Parathyroid adenoma (tissue), 2 donors: ENCODE data around the gene SLC25A28.

ENCODE experiments used
- H2AFZ ChIP-seq: fragments of 300-600 bp; sonication (generic); one replicate; pipeline ENCODE4 v1.7.0; 2017; ENCODE audit warnings: antibody characterized with exemption, mild to moderate bottlenecking
- H3K27ac ChIP-seq: fragments of 300-600 bp; sonication (generic); one replicate; pipeline ENCODE4 v1.7.0; 2017
- H3K27me3 ChIP-seq: fragments of 300-600 bp; sonication (generic); one replicate; pipeline ENCODE4 v1.7.0; 2017; ENCODE audit warnings: low read length; ENCODE audit not compliant: control insufficient read depth, insufficient read depth
- H3K36me3 ChIP-seq: fragments of 300-600 bp; sonication (generic); one replicate; pipeline ENCODE4 v1.7.0; 2017; ENCODE audit warnings: low read length; ENCODE audit not compliant: control insufficient read depth, insufficient read depth
- H3K4me1 ChIP-seq: fragments of 300-600 bp; sonication (generic); one replicate; pipeline ENCODE4 v1.7.0; 2017; ENCODE audit warnings: control low read depth
- H3K4me2 ChIP-seq: fragments of 300-600 bp; sonication (generic); one replicate; pipeline ENCODE4 v1.7.0; 2017; ENCODE audit warnings: low read length
- H3K4me3 ChIP-seq: fragments of 300-600 bp; sonication (generic); one replicate; pipeline ENCODE4 v1.7.0; 2017; ENCODE audit warnings: low read depth, low read length
- H3K79me2 ChIP-seq: fragments of 300-600 bp; sonication (generic); one replicate; pipeline ENCODE4 v1.7.0; 2017; ENCODE audit warnings: control low read depth
- H3K9ac ChIP-seq: fragments of 300-600 bp; sonication (generic); one replicate; pipeline ENCODE4 v1.7.0; 2017; ENCODE audit warnings: mild to moderate bottlenecking
- H3K9me3 ChIP-seq: fragments of 300-600 bp; sonication (generic); one replicate; pipeline ENCODE4 v1.7.0; 2017; ENCODE audit warnings: low read length; ENCODE audit not compliant: control insufficient read depth
- TF ChIP-seq, protein P1 (sequence below): fragments of 300-600 bp; sonication (generic); IDR thresholded peaks from one replicate; pipeline ENCODE4 v1.7.0; 2017; ENCODE audit warnings: antibody characterized with exemption, mild to moderate bottlenecking
- donor health status: primary hyperparathyroidism.

Gene SLC25A28, protein sequence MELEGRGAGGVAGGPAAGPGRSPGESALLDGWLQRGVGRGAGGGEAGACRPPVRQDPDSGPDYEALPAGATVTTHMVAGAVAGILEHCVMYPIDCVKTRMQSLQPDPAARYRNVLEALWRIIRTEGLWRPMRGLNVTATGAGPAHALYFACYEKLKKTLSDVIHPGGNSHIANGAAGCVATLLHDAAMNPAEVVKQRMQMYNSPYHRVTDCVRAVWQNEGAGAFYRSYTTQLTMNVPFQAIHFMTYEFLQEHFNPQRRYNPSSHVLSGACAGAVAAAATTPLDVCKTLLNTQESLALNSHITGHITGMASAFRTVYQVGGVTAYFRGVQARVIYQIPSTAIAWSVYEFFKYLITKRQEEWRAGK

DNA sequence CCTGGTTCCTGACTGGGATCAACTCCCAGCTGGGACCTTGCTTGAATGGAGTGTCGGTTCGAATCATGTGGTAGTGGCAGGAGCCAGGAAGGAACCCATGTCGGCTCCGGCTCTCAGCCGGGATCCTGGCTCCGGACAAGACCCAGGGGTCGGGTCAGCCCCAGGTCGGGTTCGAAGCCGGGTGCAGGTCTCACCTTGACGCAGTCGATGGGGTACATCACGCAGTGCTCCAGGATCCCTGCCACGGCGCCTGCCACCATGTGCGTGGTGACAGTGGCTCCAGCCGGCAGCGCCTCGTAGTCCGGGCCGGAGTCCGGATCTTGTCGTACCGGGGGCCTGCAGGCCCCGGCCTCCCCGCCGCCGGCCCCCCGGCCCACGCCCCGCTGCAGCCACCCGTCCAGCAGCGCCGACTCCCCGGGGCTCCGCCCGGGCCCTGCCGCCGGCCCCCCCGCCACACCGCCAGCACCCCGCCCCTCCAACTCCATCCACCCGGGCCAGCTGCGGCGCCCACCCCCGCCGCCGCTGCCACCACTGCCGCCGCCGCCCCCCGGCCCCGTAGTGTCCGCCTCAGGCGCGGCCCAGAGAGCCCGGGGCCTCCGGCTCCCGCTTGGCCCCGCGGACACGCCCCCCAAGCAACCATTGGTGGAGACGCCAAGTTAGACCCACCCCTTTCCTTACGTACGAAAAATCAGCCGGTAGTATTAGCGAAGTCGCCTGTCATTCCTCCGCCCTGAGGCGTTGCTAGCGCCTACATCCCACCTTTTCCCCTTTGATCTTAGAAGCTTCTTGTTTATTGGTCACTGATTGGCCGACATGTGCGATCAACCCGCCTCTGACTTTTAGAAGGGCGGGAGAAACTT lies at the start of gene SLC25A28:
Gene SLC25A28 (minus strand): TSS at position 589 of the 860 bp plus-strand sequence. CDS start 104 bp downstream, at position 485.
- peak within 1 kb of the TSS; percentile 66 for H3K4me2 ChIP-seq
- peak within 1 kb of the TSS; percentile 67 for H3K9ac ChIP-seq
- no peaks in the 10 kb centered on the region for H3K27me3 ChIP-seq
- H2AFZ ChIP-seq = peak within 1 kb of the TSS; percentile 97
- peak within 1 kb of the TSS; percentile 96 for H3K27ac ChIP-seq
- TF ChIP-seq, protein P1, sequence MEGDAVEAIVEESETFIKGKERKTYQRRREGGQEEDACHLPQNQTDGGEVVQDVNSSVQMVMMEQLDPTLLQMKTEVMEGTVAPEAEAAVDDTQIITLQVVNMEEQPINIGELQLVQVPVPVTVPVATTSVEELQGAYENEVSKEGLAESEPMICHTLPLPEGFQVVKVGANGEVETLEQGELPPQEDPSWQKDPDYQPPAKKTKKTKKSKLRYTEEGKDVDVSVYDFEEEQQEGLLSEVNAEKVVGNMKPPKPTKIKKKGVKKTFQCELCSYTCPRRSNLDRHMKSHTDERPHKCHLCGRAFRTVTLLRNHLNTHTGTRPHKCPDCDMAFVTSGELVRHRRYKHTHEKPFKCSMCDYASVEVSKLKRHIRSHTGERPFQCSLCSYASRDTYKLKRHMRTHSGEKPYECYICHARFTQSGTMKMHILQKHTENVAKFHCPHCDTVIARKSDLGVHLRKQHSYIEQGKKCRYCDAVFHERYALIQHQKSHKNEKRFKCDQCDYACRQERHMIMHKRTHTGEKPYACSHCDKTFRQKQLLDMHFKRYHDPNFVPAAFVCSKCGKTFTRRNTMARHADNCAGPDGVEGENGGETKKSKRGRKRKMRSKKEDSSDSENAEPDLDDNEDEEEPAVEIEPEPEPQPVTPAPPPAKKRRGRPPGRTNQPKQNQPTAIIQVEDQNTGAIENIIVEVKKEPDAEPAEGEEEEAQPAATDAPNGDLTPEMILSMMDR = no peak
- H3K36me3 ChIP-seq = no peaks in the 10 kb centered on the region
- no peaks in the 10 kb centered on the region for H3K9me3 ChIP-seq
- peak within 1 kb of the TSS; percentile 88 for H3K4me3 ChIP-seq
- peaks cover 23% of the 10 kb centered on the region for H3K4me1 ChIP-seq
- H3K79me2 ChIP-seq = peaks cover 13% of the 10 kb centered on the region

DNA sequence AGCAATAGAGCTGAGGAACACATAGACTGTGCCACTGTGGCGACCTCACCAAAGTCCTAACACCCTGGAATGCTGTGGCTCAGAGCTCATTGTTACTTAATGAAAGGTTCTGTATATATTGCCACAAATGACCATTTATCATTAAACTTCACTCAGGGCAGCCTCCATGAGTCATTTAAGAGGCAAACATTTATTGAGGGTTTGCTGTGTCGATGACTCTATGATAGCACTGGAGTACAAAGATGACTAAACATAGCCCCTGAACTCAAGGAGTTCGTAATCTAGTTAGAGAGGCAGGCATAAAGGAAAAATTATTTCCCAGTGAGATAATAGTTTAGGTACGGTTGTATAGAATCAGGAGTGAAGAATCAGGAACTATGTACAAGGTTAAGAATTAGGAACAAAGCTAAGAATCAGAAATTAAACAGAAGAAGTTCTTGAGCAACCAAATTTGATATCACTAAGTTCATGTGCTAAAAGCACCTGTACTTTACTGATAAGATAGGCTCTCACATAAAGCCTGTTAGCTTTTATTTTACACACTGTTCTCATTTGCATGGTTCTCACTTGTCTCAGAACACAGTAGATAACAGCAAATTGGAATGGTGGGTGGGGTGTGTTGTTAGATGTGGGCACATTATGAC lies 47.0 kb upstream of the SLC25A28 start:
- TF ChIP-seq, protein P1 = no peak
- Histone ChIP-seq H3K9me3 (no peaks in the 10 kb centered on the region), H3K79me2 (no peaks in the 10 kb centered on the region), H2AFZ (no peak overlapping the region), H3K4me2 (no peak overlapping the region), H3K27ac (no peak overlapping the region), H3K4me3 (no peak overlapping the region), H3K9ac (no peak overlapping the region), H3K27me3 (no peaks in the 10 kb centered on the region), H3K36me3 (no peaks in the 10 kb centered on the region), H3K4me1 (no peaks in the 10 kb centered on the region)

DNA sequence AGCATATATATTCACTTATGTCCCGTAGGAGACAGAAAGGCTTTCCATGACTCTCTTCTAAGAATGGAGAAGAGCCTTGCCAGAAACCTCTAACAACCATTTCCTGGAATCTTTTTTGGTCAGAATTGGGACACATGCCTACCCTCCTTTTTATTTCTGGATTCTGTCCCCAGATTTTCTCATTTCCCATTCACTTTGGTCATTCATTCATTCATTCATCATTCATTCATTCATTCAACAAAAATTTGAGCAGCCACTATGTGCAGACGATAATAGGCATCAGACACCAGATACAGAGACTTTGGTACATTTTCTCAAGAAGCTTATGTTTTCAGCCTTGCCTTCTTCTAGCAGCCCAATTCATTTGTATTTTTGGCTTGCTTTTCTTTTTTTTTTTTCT lies 45.1 kb upstream of the SLC25A28 start:
- no peak overlapping the region for H3K9ac ChIP-seq
- no peak overlapping the region for H3K4me2 ChIP-seq
- H3K4me1 ChIP-seq = no peaks in the 10 kb centered on the region
- H3K27me3 ChIP-seq = no peaks in the 10 kb centered on the region
- TF ChIP-seq, protein P1 = no peak
- H3K4me3 ChIP-seq = no peak overlapping the region
- no peak overlapping the region for H3K27ac ChIP-seq
- H2AFZ ChIP-seq = no peak overlapping the region
- no peaks in the 10 kb centered on the region for H3K9me3 ChIP-seq
- no peaks in the 10 kb centered on the region for H3K36me3 ChIP-seq
- H3K79me2 ChIP-seq = no peaks in the 10 kb centered on the region

DNA sequence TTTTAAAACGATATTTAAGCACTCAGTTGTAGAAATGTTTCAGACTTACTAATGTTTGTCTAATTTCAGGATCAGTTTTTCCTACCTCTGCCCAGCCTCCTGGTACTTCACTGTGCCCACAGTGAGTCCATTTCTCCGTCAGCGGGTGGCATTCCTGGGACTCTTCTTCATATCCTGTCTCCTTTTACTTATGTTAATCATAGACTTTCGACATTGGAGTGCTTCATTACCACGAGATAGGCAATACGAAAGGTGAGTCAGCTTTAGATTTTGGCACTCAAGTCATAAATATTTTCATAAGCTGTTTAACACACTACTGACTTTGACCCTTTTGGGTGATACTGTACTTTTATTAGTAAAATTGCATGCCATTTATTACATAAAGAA lies 41.1 kb upstream of the SLC25A28 start:
- H3K27ac ChIP-seq = no peak overlapping the region

More for the DNA sequence above, 41.1 kb upstream of the SLC25A28 start:
- Histone ChIP-seq H3K4me1 (peaks cover 3% of the 10 kb centered on the region), H3K27me3 (no peaks in the 10 kb centered on the region), H3K9ac (no peak overlapping the region), H3K4me3 (no peak overlapping the region), H3K9me3 (no peaks in the 10 kb centered on the region), H2AFZ (no peak overlapping the region), H3K36me3 (no peaks in the 10 kb centered on the region), H3K79me2 (no peaks in the 10 kb centered on the region), H3K4me2 (no peak overlapping the region)
- TF ChIP-seq, protein P1 = no peak
